ENCODE data around the gene PPCDC.

The PPCDC gene

GRCh38 chr15:75051711-75052110 lies 28.3 kb downstream of the PPCDC start:
- CTCF ChIA-PET = interaction anchor here (1.6 kb wide), 1 partner anchor 153 kb away, joined by 5 read pairs; no protein-coding TSS in a partner anchor
- DNase-seq (ENCODE audit: extremely low spot score) = no peak

DNA sequence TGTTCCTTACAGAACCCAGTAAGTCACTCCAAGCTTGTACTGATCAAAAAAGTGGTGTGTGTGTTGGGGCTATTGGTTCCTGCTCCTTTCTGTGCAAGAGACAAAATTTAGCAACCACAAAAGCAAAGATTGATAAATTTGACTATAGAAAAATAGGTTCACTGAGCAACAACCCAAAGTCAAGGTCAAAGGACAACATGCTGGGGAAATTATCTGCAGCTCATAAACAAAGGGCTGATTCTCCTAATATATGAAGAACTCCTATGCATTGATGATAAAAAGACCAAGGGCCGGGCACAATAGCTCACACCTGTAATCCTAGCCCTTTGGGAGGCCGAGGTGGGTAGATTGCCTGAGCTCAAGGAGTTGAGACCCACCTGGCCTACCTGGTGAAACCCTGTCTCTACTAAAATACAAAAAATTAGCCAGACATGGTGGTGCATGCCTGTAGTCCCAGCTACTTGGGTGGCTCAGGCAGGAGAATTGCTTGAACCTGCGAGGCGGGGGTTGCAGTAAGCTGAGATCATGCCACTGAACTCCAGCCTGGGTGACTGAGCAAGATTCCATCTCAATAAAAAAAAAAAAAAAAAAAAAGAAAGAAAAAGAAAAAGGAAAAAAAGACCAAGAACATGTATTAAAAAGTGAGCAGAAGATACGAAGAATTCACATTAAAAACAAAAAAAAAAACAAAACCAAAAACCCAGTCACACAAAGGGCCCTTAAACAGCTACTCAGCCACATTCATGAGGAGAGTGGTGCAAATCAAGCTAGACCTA lies 29.8 kb downstream of the PPCDC start:
- POLR2A ChIA-PET = interaction anchor here (1.0 kb wide), 1 partner anchor 30 kb away, joined by 4 read pairs; the partner anchor contains the start of gene PPCDC
- no peak for TF ChIP-seq ZNF384 (IDR thresholded peaks at IDR 0.05)
- TF ChIP-seq FOXA1 (IDR thresholded peaks at IDR 0.05) = no peak
- TF ChIP-seq FOXM1 (IDR thresholded peaks at IDR 0.05; ENCODE audit: borderline replicate concordance) = no peak
- TF ChIP-seq BHLHE40 (IDR thresholded peaks at IDR 0.05; ENCODE audit: borderline replicate concordance) = no peak
- TF ChIP-seq, protein P1, sequence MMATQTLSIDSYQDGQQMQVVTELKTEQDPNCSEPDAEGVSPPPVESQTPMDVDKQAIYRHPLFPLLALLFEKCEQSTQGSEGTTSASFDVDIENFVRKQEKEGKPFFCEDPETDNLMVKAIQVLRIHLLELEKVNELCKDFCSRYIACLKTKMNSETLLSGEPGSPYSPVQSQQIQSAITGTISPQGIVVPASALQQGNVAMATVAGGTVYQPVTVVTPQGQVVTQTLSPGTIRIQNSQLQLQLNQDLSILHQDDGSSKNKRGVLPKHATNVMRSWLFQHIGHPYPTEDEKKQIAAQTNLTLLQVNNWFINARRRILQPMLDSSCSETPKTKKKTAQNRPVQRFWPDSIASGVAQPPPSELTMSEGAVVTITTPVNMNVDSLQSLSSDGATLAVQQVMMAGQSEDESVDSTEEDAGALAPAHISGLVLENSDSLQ (IDR thresholded peaks at IDR 0.05) = no peak
- TF ChIP-seq TARDBP (IDR thresholded peaks at IDR 0.05) = no peak
- no peak for TF ChIP-seq HDGF (IDR thresholded peaks at IDR 0.05; ENCODE audit: borderline replicate concordance)
- TF ChIP-seq ARNT (IDR thresholded peaks at IDR 0.05) = no peak
- no peak for TF ChIP-seq ELF4 (IDR thresholded peaks at IDR 0.05)
- TF ChIP-seq CTBP1 (IDR thresholded peaks at IDR 0.05; ENCODE audit: borderline replicate concordance) = no peak
- no peak for TF ChIP-seq SUZ12 (IDR thresholded peaks at IDR 0.05)
- CTCF ChIA-PET = interaction anchor here (0.6 kb wide), 1 partner anchor 14 kb away, joined by 3 read pairs; no protein-coding TSS in a partner anchor
- no peak for DNase-seq (ENCODE audit: extremely low spot score)

More at GRCh38 chr15:75051711-75052110, 28.3 kb downstream of the PPCDC start:
- TF ChIP-seq FOXM1 (IDR thresholded peaks at IDR 0.05; ENCODE audit: borderline replicate concordance) (no peak), SUZ12 (IDR thresholded peaks at IDR 0.05) (no peak), LEF1 (IDR thresholded peaks at IDR 0.05; ENCODE audit: borderline replicate concordance) (no peak), ARNT (IDR thresholded peaks at IDR 0.05) (no peak), CTBP1 (IDR thresholded peaks at IDR 0.05; ENCODE audit: borderline replicate concordance) (no peak), BHLHE40 (IDR thresholded peaks at IDR 0.05; ENCODE audit: borderline replicate concordance) (no peak), L3MBTL2 (conservative IDR thresholded peaks at IDR 0.05) (no peak), HDGF (IDR thresholded peaks at IDR 0.05; ENCODE audit: borderline replicate concordance) (no peak), ZNF384 (IDR thresholded peaks at IDR 0.05) (no peak)
- TF ChIP-seq, protein P1 (IDR thresholded peaks at IDR 0.05) = no peak
- POLR2A ChIA-PET = interaction anchor here (1.3 kb wide), 1 partner anchor 149 kb away, joined by 3 read pairs; no protein-coding TSS in a partner anchor

DNA sequence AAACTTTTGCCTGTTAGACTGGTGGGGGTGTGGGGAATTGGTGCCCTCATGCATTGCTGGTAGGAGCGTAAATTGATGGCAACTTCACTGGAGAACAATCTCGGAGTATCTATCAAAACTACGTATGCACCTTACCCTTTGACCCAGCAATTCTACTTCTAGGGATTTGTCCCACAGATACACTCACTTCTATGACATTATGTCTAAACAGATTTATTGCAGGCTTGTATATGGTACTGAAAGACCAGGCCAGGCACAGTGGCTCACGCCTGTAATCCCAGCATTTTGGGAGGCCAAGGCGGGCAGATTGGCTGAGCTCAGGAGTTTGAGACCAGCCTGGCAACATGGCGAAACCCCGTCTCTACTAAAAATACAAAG lies 30.3 kb downstream of the PPCDC start:
- TF ChIP-seq CTBP1 (IDR thresholded peaks at IDR 0.05; ENCODE audit: borderline replicate concordance) = no peak
- TF ChIP-seq FOXM1 (IDR thresholded peaks at IDR 0.05; ENCODE audit: borderline replicate concordance) = no peak
- TF ChIP-seq NFRKB (IDR thresholded peaks at IDR 0.05) = no peak
- no peak for TF ChIP-seq TARDBP (IDR thresholded peaks at IDR 0.05)
- TF ChIP-seq, protein P1 (IDR thresholded peaks at IDR 0.05) = no peak
- TF ChIP-seq FOXK2 (IDR thresholded peaks at IDR 0.05) = no peak
- no peak for TF ChIP-seq HDGF (IDR thresholded peaks at IDR 0.05; ENCODE audit: borderline replicate concordance)
- no peak for TF ChIP-seq SP1 (IDR thresholded peaks at IDR 0.05)
- TF ChIP-seq SUZ12 (IDR thresholded peaks at IDR 0.05) = no peak
- no peak for TF ChIP-seq ZNF384 (IDR thresholded peaks at IDR 0.05)
- TF ChIP-seq BHLHE40 (IDR thresholded peaks at IDR 0.05; ENCODE audit: borderline replicate concordance) = no peak
- no peak for TF ChIP-seq FOXA1 (IDR thresholded peaks at IDR 0.05)
- no peak for TF ChIP-seq L3MBTL2 (conservative IDR thresholded peaks at IDR 0.05)
- no peak for TF ChIP-seq ARNT (IDR thresholded peaks at IDR 0.05)
- no peak for TF ChIP-seq ELF4 (IDR thresholded peaks at IDR 0.05)
- TF ChIP-seq LEF1 (IDR thresholded peaks at IDR 0.05; ENCODE audit: borderline replicate concordance) = no peak
- POLR2A ChIA-PET = interaction anchor here (1.0 kb wide), 1 partner anchor 31 kb away, joined by 4 read pairs; the partner anchor contains the start of gene PPCDC
- CTCF ChIA-PET = interaction anchor here (0.6 kb wide), 1 partner anchor 14 kb away, joined by 3 read pairs; no protein-coding TSS in a partner anchor
- DNase-seq (ENCODE audit: extremely low spot score) = no peak

DNA sequence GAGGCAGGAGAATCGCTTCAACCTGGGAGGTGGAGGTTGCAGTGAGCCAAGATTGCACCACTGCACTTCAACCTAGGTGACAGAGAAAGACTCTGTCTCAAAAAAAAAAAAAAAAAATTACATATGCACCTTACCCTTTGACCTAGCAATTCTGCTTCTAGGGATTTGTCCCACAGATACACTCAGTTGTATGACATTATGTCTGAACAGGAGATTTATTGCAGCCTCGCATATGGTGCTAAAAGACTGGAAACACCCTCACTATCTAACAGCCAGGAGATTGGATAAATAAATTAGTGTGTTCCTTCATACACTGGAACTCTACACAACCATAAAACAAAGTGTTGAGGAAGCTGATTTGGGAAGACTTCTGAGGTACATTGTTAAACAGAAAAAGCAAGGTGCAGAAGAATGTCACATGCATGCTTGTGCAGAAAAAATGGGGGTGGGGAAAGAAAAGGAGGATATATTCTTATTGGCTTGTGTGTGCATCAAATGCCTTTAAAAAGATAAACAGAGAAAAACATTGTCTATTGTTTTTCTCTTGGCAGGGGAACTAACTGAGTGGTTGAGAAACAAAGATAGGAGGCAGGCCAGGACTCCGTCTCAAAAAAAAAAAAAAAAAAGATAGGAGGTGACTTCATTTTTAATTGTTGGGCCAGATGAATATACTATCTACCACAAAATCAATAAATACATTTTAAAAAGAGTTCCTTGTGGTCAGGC lies 30.9 kb downstream of the PPCDC start:
- TF ChIP-seq, protein P1 (IDR thresholded peaks at IDR 0.05) = no peak; the same call in 1 of the 2 replicates
- DNase-seq (ENCODE audit: extremely low spot score) = no peak
- POLR2A ChIA-PET = no interaction called here
- CTCF ChIA-PET = interaction anchor here (0.6 kb wide), 1 partner anchor 13 kb away, joined by 3 read pairs; no protein-coding TSS in a partner anchor

DNA sequence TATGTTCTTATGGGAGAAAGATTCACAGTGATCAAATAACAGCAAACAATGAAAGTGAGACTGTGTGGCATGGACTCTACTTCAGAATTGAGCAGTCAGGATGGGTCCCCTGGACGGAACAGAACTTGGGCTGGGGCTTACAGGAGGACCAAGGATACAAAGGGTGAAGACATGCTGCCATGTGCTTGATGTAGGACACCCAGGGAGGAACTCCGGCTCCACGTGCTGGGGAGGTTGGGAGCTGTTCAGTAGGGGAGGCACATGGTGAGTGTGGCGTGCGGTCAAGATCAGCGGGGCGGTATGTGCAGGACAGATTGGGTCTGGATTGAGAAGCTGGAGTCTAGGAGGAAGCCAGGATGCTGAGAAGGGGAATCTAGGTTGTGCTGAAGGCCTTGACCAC lies 32.6 kb downstream of the PPCDC start:
- DNase-seq (ENCODE audit: extremely low spot score) = no peak
- POLR2A ChIA-PET = interaction anchor here (0.7 kb wide), 1 partner anchor 146 kb away, joined by 3 read pairs; the partner anchor contains the start of gene C15orf39
- CTCF ChIA-PET = interaction anchor here (0.7 kb wide), 1 partner anchor 105 kb away, joined by 3 read pairs; no protein-coding TSS in a partner anchor
- TF ChIP-seq, protein P1 (IDR thresholded peaks at IDR 0.05) = no peak
- no peak for TF ChIP-seq ZNF384 (IDR thresholded peaks at IDR 0.05)
- no peak for TF ChIP-seq FOXK2 (IDR thresholded peaks at IDR 0.05)
- no peak for TF ChIP-seq BHLHE40 (IDR thresholded peaks at IDR 0.05; ENCODE audit: borderline replicate concordance)
- no peak for TF ChIP-seq NFRKB (IDR thresholded peaks at IDR 0.05)
- TF ChIP-seq ELF4 (IDR thresholded peaks at IDR 0.05) = no peak
- no peak for TF ChIP-seq HDGF (IDR thresholded peaks at IDR 0.05; ENCODE audit: borderline replicate concordance)
- TF ChIP-seq SUZ12 (IDR thresholded peaks at IDR 0.05) = no peak
- TF ChIP-seq TARDBP (IDR thresholded peaks at IDR 0.05) = no peak
- TF ChIP-seq FOXA1 (IDR thresholded peaks at IDR 0.05) = no peak
- no peak for TF ChIP-seq CTBP1 (IDR thresholded peaks at IDR 0.05; ENCODE audit: borderline replicate concordance)
- no peak for TF ChIP-seq ARNT (IDR thresholded peaks at IDR 0.05)
- TF ChIP-seq FOXM1 (IDR thresholded peaks at IDR 0.05; ENCODE audit: borderline replicate concordance) = no peak
- no peak for TF ChIP-seq L3MBTL2 (conservative IDR thresholded peaks at IDR 0.05)
- TF ChIP-seq LEF1 (IDR thresholded peaks at IDR 0.05; ENCODE audit: borderline replicate concordance) = no peak
- no peak for TF ChIP-seq SP1 (IDR thresholded peaks at IDR 0.05)

Measured in HEK293T (cell line).